ENCODE measurements around the gene B3GALT2. TPM values are rescaled to one million over a fixed set of nuclear protein-coding genes. Genes with fewer than 3 reads are reported as not detected.

Gene B3GALT2
- total RNA-seq, 4 donors from 2014 or later: 0.11 TPM; not detected in 3

- H3K27ac ChIP-seq: no peak overlapping the region
- TF ChIP-seq POLR2A (IDR thresholded peaks at IDR 0.05) (no peak), CTCF (IDR thresholded peaks at IDR 0.05 in 4 of 5, conservative IDR thresholded peaks at IDR 0.05 in 1 of 5) (no peak)
- H3K4me1 ChIP-seq: peaks cover 0 to 7% of the 10 kb centered on the region in 2 donors
- no peaks in the 10 kb centered on the region for H3K9me3 ChIP-seq
- H3K36me3 ChIP-seq: no peaks in the 10 kb centered on the region
- no peaks in the 10 kb centered on the region for H3K27me3 ChIP-seq
- DNase-seq: no peak
- no peak overlapping the region for H3K4me3 ChIP-seq
- intact Hi-C loops (cut with DNase I; ENCODE audit: low total_unique reads) (no loop called here), in situ Hi-C loops (cut with MboI; ENCODE audit: low sequenced_read_pairs in 4 of 4) (no loop called here)
- ATAC-seq: no peak
Measured at GRCh38 chr1:193221651-193222050, 35.2 kb upstream of the B3GALT2 start.

- Histone ChIP-seq H3K4me1 (peaks cover 0 to 7% of the 10 kb centered on the region in 2 donors), H3K27me3 (no peaks in the 10 kb centered on the region), H3K27ac (no peak overlapping the region), H3K36me3 (no peaks in the 10 kb centered on the region), H3K9me3 (no peaks in the 10 kb centered on the region), H3K4me3 (no peak overlapping the region)
- no peak for ATAC-seq
- TF ChIP-seq POLR2A (IDR thresholded peaks at IDR 0.05) (no peak), CTCF (IDR thresholded peaks at IDR 0.05 in 4 of 5, conservative IDR thresholded peaks at IDR 0.05 in 1 of 5) (no peak)
- intact Hi-C loops (cut with DNase I; ENCODE audit: low total_unique reads) (no loop called here), in situ Hi-C loops (cut with MboI; ENCODE audit: low sequenced_read_pairs in 4 of 4) (no loop called here)
- DNase-seq: no peak
Measured at GRCh38 chr1:193219391-193219790, 33.0 kb upstream of the B3GALT2 start.

GRCh38 chr1:193216920-193217319 is 30.5 kb upstream of the B3GALT2 start:
- ATAC-seq (peak; percentile 47 to 66), DNase-seq (no peak)
- Histone ChIP-seq H3K36me3 (peaks cover 0 to 5% of the 10 kb centered on the region in 2 donors), H3K4me1 (peaks cover 0 to 5% of the 10 kb centered on the region in 2 donors), H3K27ac (peak overlapping the region in 3 of 4 donors; percentile 42 to 53 (median 47)), H3K9me3 (no peaks in the 10 kb centered on the region), H3K4me3 (peak overlapping the region in 1 of 4 donors; percentile 6), H3K27me3 (no peaks in the 10 kb centered on the region)
- in situ Hi-C loops (cut with MboI; ENCODE audit: low sequenced_read_pairs in 4 of 4): no loop called here
- TF ChIP-seq POLR2A (IDR thresholded peaks at IDR 0.05) (peak in 1 of 2 donors; percentile 17), CTCF (IDR thresholded peaks at IDR 0.05 in 4 of 5, conservative IDR thresholded peaks at IDR 0.05 in 1 of 5) (no peak)
- intact Hi-C loops (cut with DNase I; ENCODE audit: low total_unique reads): no loop called here

- no peak overlapping the region for H3K27ac ChIP-seq
- TF ChIP-seq CTCF (IDR thresholded peaks at IDR 0.05 in 4 of 5, conservative IDR thresholded peaks at IDR 0.05 in 1 of 5): no peak
- TF ChIP-seq POLR2A (IDR thresholded peaks at IDR 0.05): no peak
- H3K27me3 ChIP-seq: no peaks in the 10 kb centered on the region
- intact Hi-C loops (cut with DNase I; ENCODE audit: low total_unique reads): no loop called here
- in situ Hi-C loops (cut with MboI; ENCODE audit: low sequenced_read_pairs in 4 of 4): no loop called here
- H3K36me3 ChIP-seq: peaks cover 0 to 6% of the 10 kb centered on the region in 2 donors
- H3K4me3 ChIP-seq: no peak overlapping the region
- DNase-seq (no peak), ATAC-seq (no peak)
- H3K4me1 ChIP-seq: no peaks in the 10 kb centered on the region
- H3K9me3 ChIP-seq: no peaks in the 10 kb centered on the region
Measured at GRCh38 chr1:193213998-193214397, 27.6 kb upstream of the B3GALT2 start.

GRCh38 chr1:193212637-193213036 is 26.2 kb upstream of the B3GALT2 start:
- H3K4me1 ChIP-seq: no peaks in the 10 kb centered on the region
- DNase-seq: no peak
- intact Hi-C loops (cut with DNase I; ENCODE audit: low total_unique reads) (no loop called here), in situ Hi-C loops (cut with MboI; ENCODE audit: low sequenced_read_pairs in 4 of 4) (no loop called here)
- no peaks in the 10 kb centered on the region for H3K9me3 ChIP-seq
- no peak overlapping the region for H3K27ac ChIP-seq
- peaks cover 0 to 6% of the 10 kb centered on the region in 2 donors for H3K36me3 ChIP-seq
- TF ChIP-seq CTCF (IDR thresholded peaks at IDR 0.05 in 4 of 5, conservative IDR thresholded peaks at IDR 0.05 in 1 of 5): no peak
- TF ChIP-seq POLR2A (IDR thresholded peaks at IDR 0.05): no peak
- H3K27me3 ChIP-seq: no peaks in the 10 kb centered on the region
- no peak for ATAC-seq
- no peak overlapping the region for H3K4me3 ChIP-seq

Measured in gastrocnemius medialis (tissue), 4 donors.